ENCODE measurements around the gene TXNDC5.

TXNDC5 gene

DNA sequence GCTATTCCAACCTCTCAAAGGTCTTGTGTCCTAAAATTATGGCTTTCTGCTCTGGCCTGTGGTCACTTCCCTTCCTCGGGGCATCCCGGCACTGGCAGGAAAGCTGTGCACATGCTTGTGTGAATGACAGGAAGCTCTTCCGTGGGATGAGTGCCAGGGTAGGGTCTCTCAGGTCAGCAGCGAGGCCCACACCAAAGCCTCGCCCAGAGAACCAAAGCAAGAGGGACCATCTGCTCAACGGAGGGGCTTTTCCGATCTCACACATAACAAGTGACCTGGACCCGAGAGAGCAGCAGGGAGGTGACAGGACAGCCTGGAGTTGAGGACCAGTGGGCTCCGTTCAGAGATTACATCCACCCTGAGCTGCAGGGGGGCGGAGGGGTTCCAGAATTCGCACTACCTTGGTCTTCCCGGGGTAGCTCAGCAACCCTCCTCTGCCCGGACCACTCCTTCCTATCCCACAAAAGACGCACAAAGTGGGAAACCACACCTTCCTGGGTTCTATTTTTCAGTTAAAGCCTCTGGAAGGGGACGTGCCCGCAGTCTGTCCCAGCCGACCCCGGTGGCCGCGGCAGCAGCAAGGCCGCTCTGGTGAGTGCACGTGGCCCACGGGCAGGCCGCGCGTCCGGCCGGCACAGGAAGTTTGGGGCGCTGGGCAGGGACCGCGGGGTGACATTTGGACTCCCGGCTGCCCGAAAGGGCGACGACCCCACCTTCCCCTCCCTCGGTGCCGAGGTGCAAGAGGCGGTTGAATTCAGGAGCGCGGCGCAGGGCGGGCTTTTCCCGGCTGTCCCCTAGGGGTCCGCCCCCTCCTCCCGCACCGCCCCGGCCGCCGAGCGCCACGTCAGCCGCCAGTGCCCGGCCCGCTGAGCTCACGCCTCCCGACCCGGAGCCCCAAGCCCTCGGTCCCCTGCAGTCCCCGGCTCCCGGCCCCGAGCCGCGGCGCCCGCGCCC, 988 bp downstream of the TXNDC5 start:
- H3K27ac ChIP-seq: peak overlapping the region; percentile 92
- TF ChIP-seq CTCF (conservative IDR thresholded peaks at IDR 0.05): no peak
- peak; percentile 79 for TF ChIP-seq ZFX (IDR thresholded peaks at IDR 0.05)

DNA sequence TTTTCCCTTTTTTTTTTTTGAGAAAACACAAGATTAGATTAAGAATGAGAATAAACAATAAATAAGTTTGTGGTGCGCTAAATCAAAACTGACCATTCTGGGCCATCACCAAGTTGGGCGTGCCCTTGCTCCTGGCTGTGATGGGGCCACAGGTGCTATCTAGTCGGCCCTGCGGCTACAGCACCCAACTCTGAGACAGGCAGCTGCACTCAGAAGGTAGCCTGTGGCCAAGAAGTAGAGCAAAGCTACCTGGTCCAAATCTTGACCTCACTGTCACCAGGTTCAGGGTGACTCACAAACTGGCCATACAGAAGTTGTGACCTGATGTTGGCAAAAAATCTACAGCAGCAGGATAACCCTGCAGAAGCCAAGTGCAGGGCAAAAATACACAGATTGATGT, 3.4 kb downstream of the TXNDC5 start:
- H3K27ac ChIP-seq: no peak overlapping the region
- TF ChIP-seq CTCF (conservative IDR thresholded peaks at IDR 0.05) (no peak), ZFX (IDR thresholded peaks at IDR 0.05) (no peak)

- TF ChIP-seq CTCF (conservative IDR thresholded peaks at IDR 0.05) (no peak), ZFX (IDR thresholded peaks at IDR 0.05) (no peak)
- H3K27ac ChIP-seq: no peak overlapping the region
Measured at GRCh38 chr6:7906741-7907140, 3.8 kb downstream of the TXNDC5 start.

DNA sequence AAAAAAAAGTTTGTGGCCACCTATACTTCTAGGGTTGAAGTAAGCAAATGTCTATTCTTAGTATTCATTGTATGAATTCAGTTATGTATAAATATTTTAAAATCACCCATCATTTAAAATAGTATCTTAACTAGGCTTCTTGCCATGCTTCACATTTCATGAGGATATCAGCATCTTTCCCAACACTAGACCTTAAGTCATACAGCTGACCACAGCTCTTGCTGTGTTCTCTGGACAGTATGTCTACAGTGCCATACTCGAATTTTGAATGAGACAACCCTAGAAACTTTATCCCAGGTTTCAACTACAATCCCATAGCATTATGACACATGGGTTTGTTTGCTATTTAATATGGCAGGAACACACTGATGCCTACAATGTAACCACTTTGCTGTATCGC, 5.2 kb downstream of the TXNDC5 start:
- H3K27ac ChIP-seq: no peak overlapping the region
- no peak for TF ChIP-seq CTCF (conservative IDR thresholded peaks at IDR 0.05)
- no peak for TF ChIP-seq ZFX (IDR thresholded peaks at IDR 0.05)

GRCh38 chr6:7904654-7905319, 5.8 kb downstream of the TXNDC5 start:
- no peak overlapping the region for H3K27ac ChIP-seq
- no peak for TF ChIP-seq ZFX (IDR thresholded peaks at IDR 0.05)
- TF ChIP-seq CTCF (conservative IDR thresholded peaks at IDR 0.05): no peak

DNA sequence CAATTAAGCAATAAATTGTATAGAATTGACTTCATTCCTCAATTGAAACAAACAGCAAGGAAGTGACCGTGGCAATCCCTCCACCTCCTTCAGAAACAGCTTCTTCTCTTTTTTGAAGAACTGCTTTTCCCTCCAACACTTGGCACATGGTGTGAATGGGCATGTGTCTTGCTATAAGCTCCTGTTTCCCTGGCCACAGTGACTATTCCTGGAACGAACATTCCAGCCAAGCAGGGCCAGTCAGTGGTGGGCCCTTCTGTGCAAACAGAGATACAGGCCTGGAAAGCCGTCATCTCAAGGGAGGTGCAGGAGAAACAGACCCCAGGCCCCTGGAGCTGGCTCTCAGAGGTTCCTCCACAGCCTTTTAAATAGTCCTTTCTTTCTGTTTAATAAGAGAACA, 6.9 kb downstream of the TXNDC5 start:
- H3K27ac ChIP-seq: no peak overlapping the region
- TF ChIP-seq CTCF (conservative IDR thresholded peaks at IDR 0.05) (no peak), ZFX (IDR thresholded peaks at IDR 0.05) (no peak)

GRCh38 chr6:7902867-7903266, 7.7 kb downstream of the TXNDC5 start:
- no peak overlapping the region for H3K27ac ChIP-seq
- no peak for TF ChIP-seq ZFX (IDR thresholded peaks at IDR 0.05)
- no peak for TF ChIP-seq CTCF (conservative IDR thresholded peaks at IDR 0.05)

All from C4-2B (cell line).